Activated naive CD4-positive, alpha-beta T cell treated with anti-CD3 and anti-CD28 coated beads, Interleukin-2, amount 10 ng/mL, durations not matched to agents 5 hours and 36 hours (primary cell): Measurements from ENCODE around the gene CIAPIN1. TPM values are rescaled to one million over a fixed set of nuclear protein-coding genes. Genes with fewer than 3 reads are reported as not detected.

Experiments
- total RNA-seq, 2 experiments: library from RNA; stranded (reverse); gene quantifications; one replicate each; pipeline ENCODE4 v1.2.3, GENCODE V29; 2021

Gene CIAPIN1
- 10 to 100 TPM; 36.9 to 39.9 TPM for total RNA-seq

DNA sequence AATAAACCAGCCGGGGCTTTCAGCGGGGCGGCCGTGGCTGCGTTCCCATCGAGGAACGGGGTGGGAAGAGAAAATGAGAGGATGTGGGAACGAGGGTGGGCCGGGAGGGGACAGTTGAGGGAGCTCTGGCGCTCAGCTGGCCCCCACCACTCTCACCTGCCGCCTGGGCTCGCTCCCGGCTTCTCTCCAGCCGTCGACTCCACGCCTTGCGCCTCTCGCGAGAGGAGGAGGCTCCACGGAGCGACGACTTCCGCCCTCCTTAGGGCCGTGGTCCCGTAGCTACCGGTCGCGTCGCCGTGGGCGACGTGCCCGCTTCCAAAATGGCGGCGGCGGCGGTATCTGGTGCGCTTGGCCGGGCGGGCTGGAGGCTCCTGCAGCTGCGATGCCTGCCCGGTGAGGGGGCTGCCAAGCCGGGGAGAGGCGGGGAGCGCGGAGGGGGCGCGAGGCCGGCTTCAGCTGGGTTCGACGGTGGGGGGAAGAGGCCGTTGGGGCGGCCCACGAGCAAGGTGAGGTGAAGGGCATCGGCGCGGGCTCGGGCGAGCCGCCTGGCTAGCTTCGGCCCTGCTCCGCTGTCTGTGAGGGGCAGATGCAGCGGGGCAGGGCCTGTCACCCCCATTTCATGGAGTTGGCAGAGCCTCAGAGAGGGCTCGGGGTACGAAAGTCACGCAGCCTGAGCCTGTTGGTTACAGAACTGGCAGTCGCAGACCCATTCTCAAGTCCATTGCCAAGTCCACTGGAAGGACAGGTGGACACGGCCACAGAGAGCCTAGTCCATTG is at the start of gene CIAPIN1, which contains the start of gene COQ9:
TSS of gene CIAPIN1 (minus strand) at position 200 of the 777 bp plus-strand sequence. CDS start 6,457 bp downstream, outside the sequence.
TSS of gene COQ9 (plus strand) at position 294 of the 777 bp plus-strand sequence. CDS start at position 321, 27 bp downstream.

DNA sequence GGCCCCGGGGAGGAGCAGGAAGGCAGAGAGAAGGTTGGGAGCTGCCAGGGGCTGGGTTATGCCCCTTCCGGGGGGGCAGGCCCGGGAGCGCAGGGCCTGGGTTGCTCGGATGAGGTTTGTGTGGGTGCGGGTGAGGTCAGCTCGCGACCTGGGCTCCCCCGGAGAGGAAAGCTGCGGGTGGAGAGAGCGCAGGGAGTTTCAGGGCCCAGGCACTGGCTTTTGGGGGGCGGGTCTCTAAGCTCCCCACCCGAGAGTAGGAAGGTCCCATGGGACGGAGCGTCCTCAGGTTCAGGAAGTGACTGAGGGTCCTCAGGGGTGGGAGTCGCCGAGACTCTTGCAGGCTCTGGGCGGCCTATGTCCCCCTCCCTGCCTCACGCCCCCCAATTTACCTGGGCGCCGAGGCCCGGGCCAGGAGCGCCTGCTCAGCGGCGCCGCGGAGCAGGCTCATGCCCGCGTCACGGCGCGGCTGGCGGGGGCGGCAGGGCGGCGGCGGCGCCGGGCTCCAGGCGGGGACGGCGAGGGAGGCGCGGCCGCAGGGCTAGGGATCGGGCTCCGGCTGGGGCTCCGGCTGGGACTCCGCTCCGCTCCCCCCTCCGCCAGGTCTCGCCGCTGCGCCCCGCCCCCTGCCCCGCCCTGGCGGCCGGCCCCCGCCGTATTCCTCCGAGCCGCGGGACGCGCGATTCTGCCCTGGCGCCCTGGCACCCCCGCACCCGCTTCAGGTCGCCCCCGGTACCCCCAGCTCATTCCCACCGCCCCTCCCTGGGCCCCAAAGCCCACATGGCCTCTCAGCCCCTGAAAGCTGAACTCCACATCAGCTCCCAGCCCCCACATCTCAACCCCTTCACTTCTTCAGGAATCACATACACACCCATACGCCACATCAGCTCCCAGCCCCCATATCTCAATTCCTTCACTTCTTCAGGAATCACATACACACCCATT is 39.0 kb upstream of the CIAPIN1 start, which contains the start of gene DOK4:
TSS of gene DOK4 (minus strand) at position 578 of the 942 bp plus-strand sequence. CDS start 6,986 bp downstream, outside the sequence.

DNA sequence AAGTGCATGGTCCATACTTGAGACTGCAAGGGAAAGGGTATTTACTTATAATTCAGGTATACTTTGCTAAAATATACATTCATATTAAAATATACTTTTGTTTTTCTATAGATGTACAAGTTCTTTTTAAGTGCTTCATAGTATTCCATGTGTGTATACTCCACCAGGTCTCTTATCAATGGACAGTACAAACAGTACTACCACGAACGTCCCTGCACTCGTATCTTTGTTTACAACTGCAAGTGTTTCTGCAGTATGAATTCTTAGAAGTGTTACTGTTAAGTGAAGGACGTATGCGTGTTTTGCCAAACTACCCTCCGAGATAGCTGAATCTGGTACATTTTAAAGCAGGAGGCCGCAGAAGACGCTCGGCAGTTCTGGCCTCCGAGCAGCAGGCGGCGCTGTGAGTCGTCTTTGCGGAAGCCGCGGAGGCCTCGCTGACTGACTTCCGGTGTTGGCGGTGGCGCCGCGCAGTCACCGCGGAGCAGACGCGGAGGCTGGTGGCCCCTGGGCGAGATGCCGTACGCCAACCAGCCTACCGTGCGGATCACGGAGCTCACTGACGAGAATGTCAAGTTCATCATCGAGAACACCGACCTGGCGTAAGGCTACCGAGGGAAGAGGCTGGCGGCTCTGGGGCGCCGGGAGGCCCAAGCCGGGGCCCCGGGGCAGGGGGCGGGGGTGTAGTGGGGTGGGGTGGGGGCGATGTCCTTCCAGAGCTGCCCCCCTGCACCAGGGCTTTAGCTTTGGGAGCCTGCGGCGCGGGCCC is 15.2 kb upstream of the CIAPIN1 start, which contains the start of gene POLR2C:
TSS of gene POLR2C (plus strand) at position 471 of the 769 bp plus-strand sequence. CDS start at position 517, 46 bp downstream.

DNA sequence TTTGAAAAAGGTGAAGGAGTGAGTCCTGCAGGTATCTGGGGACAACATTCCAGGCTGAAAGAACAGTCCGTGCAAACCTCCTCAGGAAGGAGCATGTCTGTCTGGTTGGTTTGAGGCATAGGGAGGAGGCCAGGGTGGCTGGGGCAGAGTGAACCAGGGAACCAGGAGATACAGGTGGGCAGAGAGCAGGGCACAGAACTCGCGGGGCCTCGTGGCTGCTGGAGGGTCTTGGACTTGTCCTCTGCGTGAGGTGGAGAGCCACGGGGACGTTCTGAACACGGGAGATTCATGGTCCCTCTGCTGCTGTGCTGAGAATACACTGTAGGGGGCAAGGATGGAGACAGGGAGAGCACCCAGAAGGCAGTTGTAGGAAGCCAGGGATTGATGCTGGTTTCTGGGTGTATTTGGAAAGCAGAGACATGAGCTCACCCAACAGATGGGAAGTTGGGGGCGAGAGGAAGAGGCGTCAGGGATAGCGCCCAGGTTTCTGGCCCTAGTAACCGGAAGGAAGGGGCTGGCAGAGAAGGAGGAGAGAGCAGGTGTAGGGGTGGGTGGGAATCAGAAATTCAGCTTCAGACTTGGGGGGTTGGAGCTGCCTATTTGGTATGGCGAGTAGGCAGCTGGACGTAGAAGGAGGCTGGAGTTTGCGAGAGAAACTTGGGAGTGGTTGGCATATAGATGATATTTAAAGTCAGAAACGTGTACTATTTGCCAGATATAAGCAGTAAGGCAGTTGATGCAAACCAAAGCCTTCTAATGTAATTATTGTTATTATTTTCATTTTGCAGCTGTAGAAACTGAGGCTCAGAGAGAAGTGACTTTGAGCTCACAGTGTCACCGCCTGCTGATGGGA is 43.0 kb downstream of the CIAPIN1 start, which contains the start of gene CCL17:
TSS of gene CCL17 (plus strand) at position 803 of the 853 bp plus-strand sequence. CDS start 9,166 bp downstream, outside the sequence.

Other genes with a start within 250 kb of the CIAPIN1 start
- gene ARL2BP, start 202.1 kb downstream of the CIAPIN1 start, total RNA-seq: 10 to 100 TPM; 34.7 to 35.4 TPM
- under 1 TPM; 0.55 to 0.66 TPM for gene PLLP, start 162.7 kb downstream of the CIAPIN1 start, total RNA-seq
- gene CCL22, start 88.6 kb downstream of the CIAPIN1 start, total RNA-seq: 1 to 10 TPM; 2.7 to 2.8 TPM
- not detected for gene CX3CL1, start 74.9 kb downstream of the CIAPIN1 start, total RNA-seq
- 1 to 10 TPM; 2.2 to 2.5 TPM for gene CCL17, start 42.6 kb downstream of the CIAPIN1 start, total RNA-seq
- gene COQ9, start 94 bp upstream of the CIAPIN1 start, total RNA-seq: 10 to 100 TPM; 29.6 to 31.9 TPM
- gene POLR2C, start 15.3 kb upstream of the CIAPIN1 start, total RNA-seq: 10 to 100 TPM; 47.7 to 48.3 TPM
- gene DOK4, start 39.1 kb upstream of the CIAPIN1 start, total RNA-seq: 1 to 10 TPM; 2.0 to 2.7 TPM
- 1 to 10 TPM; 8.2 to 8.5 TPM for gene CCDC102A, start 89.2 kb upstream of the CIAPIN1 start, total RNA-seq
- gene ADGRG5, start 95.3 kb upstream of the CIAPIN1 start, total RNA-seq: 1 to 10 TPM; 4.5 to 5.3 TPM
- under 1 TPM; 0.48 to 0.63 TPM for gene ADGRG1, start 181.2 kb upstream of the CIAPIN1 start, total RNA-seq
- gene ADGRG3, start 220.9 kb upstream of the CIAPIN1 start, total RNA-seq: not detected
- gene DRC7, start 247.4 kb upstream of the CIAPIN1 start, total RNA-seq: not detected